CD14-positive monocyte (primary cell): Measurements from ENCODE around the gene STX18. TPM values are rescaled to one million over a fixed set of nuclear protein-coding genes. Genes with fewer than 3 reads are reported as not detected.

Source experiments
- DNase-seq, 3 donors: peaks; one replicate each; pipeline ENCODE4 v3.0.0-alpha.2; 2011 to 2022
- H2AFZ ChIP-seq: 2 replicates; pipeline ENCODE4 v1.6.0; 2012; ENCODE audit warnings: mild to moderate bottlenecking, low read depth, low read length, inconsistent platforms; ENCODE audit not compliant: insufficient read depth, poor library complexity, severe bottlenecking
- H3K27ac ChIP-seq, 2 donors: 1 replicate in 1 of 2; 2 replicates in 1 of 2; pipeline ENCODE4 v1.5.1; 2012 to 2013; ENCODE audit warnings: low read length in 2 of 2, control low read depth in 1 of 2, inconsistent platforms in 1 of 2, low read depth in 1 of 2, mild to moderate bottlenecking in 1 of 2
- H3K27me3 ChIP-seq, 2 donors: one replicate each; pipeline versions ENCODE4 v1.6.0 to v1.6.1; 2011 to 2013; ENCODE audit warnings: low read length in 2 of 2; ENCODE audit not compliant: control insufficient read depth in 2 of 2, insufficient read depth in 2 of 2
- H3K36me3 ChIP-seq, 2 donors: replicated peaks in 1 of 2; 1 replicate in 1 of 2; 2 replicates in 1 of 2; pipeline versions ENCODE4 v1.5.1 to v1.6.1; 2012 to 2013; ENCODE audit warnings: low read length in 2 of 2, control low read depth in 1 of 2, inconsistent platforms in 1 of 2, mild to moderate bottlenecking in 1 of 2; ENCODE audit not compliant: insufficient read depth in 2 of 2, control insufficient read depth in 1 of 2
- H3K4me1 ChIP-seq, 2 donors: 1 replicate in 1 of 2; 2 replicates in 1 of 2; pipeline versions ENCODE4 v1.5.1 to v1.6.1; 2012 to 2013; ENCODE audit warnings: low read length in 2 of 2, control low read depth in 1 of 2, inconsistent platforms in 1 of 2, mild to moderate bottlenecking in 1 of 2, moderate library complexity in 1 of 2; ENCODE audit not compliant: insufficient read depth in 2 of 2, control insufficient read depth in 1 of 2
- H3K4me2 ChIP-seq: replicated peaks from 2 replicates; pipeline ENCODE3; 2012; ENCODE audit warnings: low read length, moderate library complexity, mild to moderate bottlenecking; ENCODE audit not compliant: poor library complexity, severe bottlenecking; ENCODE audit errors: extremely low read depth
- H3K4me3 ChIP-seq, 3 experiments: fragments of 200-600 bp in 1 of 3; sonication (generic) in 1 of 3; replicated peaks in 1 of 3; 1 replicate in 2 of 3; 2 replicates in 1 of 3; pipeline ENCODE4 v1.5.1; 2011 to 2013; ENCODE audit warnings: low read length in 3 of 3, mild to moderate bottlenecking in 3 of 3, control low read depth in 2 of 3, low read depth in 2 of 3, inconsistent platforms in 1 of 3, moderate library complexity in 1 of 3
- H3K79me2 ChIP-seq: 2 replicates; pipeline ENCODE4 v1.6.0; 2012; ENCODE audit warnings: mild to moderate bottlenecking, control low read depth, inconsistent platforms, low read length, moderate library complexity; ENCODE audit not compliant: insufficient read depth
- H3K9ac ChIP-seq: 2 replicates; pipeline ENCODE4 v1.6.0; 2017; ENCODE audit warnings: low read length, mild to moderate bottlenecking; ENCODE audit not compliant: insufficient read depth, poor library complexity, severe bottlenecking
- H3K9me3 ChIP-seq, 2 donors: replicated peaks in 1 of 2; 1 replicate in 1 of 2; 2 replicates in 1 of 2; pipeline versions ENCODE4 v1.5.1 to v1.6.1; 2012 to 2013; ENCODE audit warnings: low read length in 2 of 2, control low read depth in 1 of 2; ENCODE audit not compliant: control insufficient read depth in 1 of 2, insufficient read depth in 1 of 2
- H4K20me1 ChIP-seq: 2 replicates; pipeline ENCODE4 v1.6.0; 2012; ENCODE audit warnings: mild to moderate bottlenecking, low read length, control low read depth, moderate library complexity; ENCODE audit not compliant: insufficient read depth
- H3K27ac Mint-ChIP-seq, 7 donors: one replicate each; pipeline ENCODE4 v1.8.0; 2020; ENCODE audit warnings: mild to moderate bottlenecking in 7 of 7, mixed read lengths in 7 of 7, moderate library complexity in 6 of 7, inconsistent platforms in 2 of 7
- H3K27me3 Mint-ChIP-seq, 3 donors: one replicate each; pipeline ENCODE4 v1.8.0; 2021 to 2022; ENCODE audit warnings: low read depth in 3 of 3, mild to moderate bottlenecking in 3 of 3, mixed read lengths in 3 of 3, moderate library complexity in 3 of 3, inconsistent platforms in 1 of 3
- H3K36me3 Mint-ChIP-seq, 2 donors: one replicate each; pipeline ENCODE4 v1.8.0; 2020; ENCODE audit warnings: mixed read lengths in 2 of 2, inconsistent platforms in 1 of 2, mild to moderate bottlenecking in 1 of 2
- H3K4me1 Mint-ChIP-seq: one replicate; pipeline ENCODE4 v1.8.0; 2020; ENCODE audit warnings: mild to moderate bottlenecking, mixed read lengths
- H3K4me3 Mint-ChIP-seq, 2 donors: one replicate each; pipeline ENCODE4 v1.8.0; 2020; ENCODE audit warnings: mild to moderate bottlenecking in 2 of 2, mixed read lengths in 2 of 2, moderate library complexity in 1 of 2
- H3K9me3 Mint-ChIP-seq, 7 donors: one replicate each; pipeline ENCODE4 v1.8.0; 2020 to 2022; ENCODE audit warnings: mixed read lengths in 7 of 7, mild to moderate bottlenecking in 6 of 7, moderate library complexity in 6 of 7, inconsistent platforms in 2 of 7
- CTCF ChIP-seq: fragments of 200-600 bp; IDR thresholded peaks from one replicate; pipeline ENCODE4 v1.8.0; 2022; ENCODE audit warnings: antibody characterized with exemption, mild to moderate bottlenecking
- WGBS: methylation state at CpG from one replicate; pipeline ENCODE4 v1.1.5; 2013; ENCODE audit warnings: missing lambda C conversion rate; ENCODE audit not compliant: insufficient coverage; 5-methylcytosine and 5-hydroxymethylcytosine counted together
- intact Hi-C, 2 donors: fragments of 100-400 bp; cut with micrococcal nuclease; formaldehyde crosslinking; loops; one replicate each; pipeline versions ENCODE4 v1.15.0 to v1.15.1; 2023
- polyA plus RNA-seq, 3 donors: library from polyadenylated mRNA; depleted of rRNA in 1 of 3; unstranded in 2 of 3; stranded (reverse) in 1 of 3; fragments of 300-500 nt in 2 of 3; fragments of >200 nt in 1 of 3; fragmentation: Illumina TruSeq in 2 of 3; gene quantifications; 1 replicate in 2 of 3; 2 replicates in 1 of 3; pipeline ENCODE4 v1.2.3, GENCODE V29; 2012 to 2021

The STX18 gene
- polyA plus RNA-seq, 3 donors = 19.0 to 24.1 (median 19.6) TPM

GRCh38 chr4:4395849-4396627 lies 145.8 kb downstream of the STX18 start:
- Histone ChIP-seq H3K79me2 (no peaks in the 10 kb centered on the region), H3K27ac (no peak overlapping the region), H3K27me3 (peaks cover 0 to 14% of the 10 kb centered on the region in 2 donors), H2AFZ (no peak overlapping the region), H3K36me3 (no peaks in the 10 kb centered on the region), H3K9me3 (no peaks in the 10 kb centered on the region), H4K20me1 (no peaks in the 10 kb centered on the region), H3K4me2 (no peak overlapping the region), H3K4me3 (no peak overlapping the region), H3K9ac (no peak overlapping the region), H3K4me1 (no peaks in the 10 kb centered on the region)
- peaks cover 28 to 49% (median 35%) of the 10 kb centered on the region in 3 donors for H3K27me3 Mint-ChIP-seq
- no peak overlapping the region for H3K27ac Mint-ChIP-seq
- no peak for DNase-seq
- peaks cover 0 to 14% (median 0%) of the 10 kb centered on the region in 7 donors for H3K9me3 Mint-ChIP-seq
- no peaks in the 10 kb centered on the region for H3K36me3 Mint-ChIP-seq
- H3K4me1 Mint-ChIP-seq = no peaks in the 10 kb centered on the region
- 23% methylated on average over 13 of the region's 26 CpGs for WGBS
- intact Hi-C loops = no loop called here
- no peak for TF ChIP-seq CTCF
- peak overlapping the region in 1 of 2 donors; percentile 60 for H3K4me3 Mint-ChIP-seq

- no peaks in the 10 kb centered on the region for H3K36me3 Mint-ChIP-seq
These were observed 146.5 kb downstream of the STX18 start for GRCh38 chr4:4395371-4395770.

More at GRCh38 chr4:4395371-4395770, 146.5 kb downstream of the STX18 start:
- Mint-ChIP-seq H3K9me3 (peaks cover 0 to 13% (median 0%) of the 10 kb centered on the region in 7 donors), H3K4me1 (no peaks in the 10 kb centered on the region), H3K4me3 (peak overlapping the region in 1 of 2 donors; percentile 31), H3K27me3 (peaks cover 30 to 51% (median 34%) of the 10 kb centered on the region in 3 donors), H3K27ac (no peak overlapping the region)
- no peaks in the 10 kb centered on the region for H3K9me3 ChIP-seq
- H3K9ac ChIP-seq = no peak overlapping the region
- no peaks in the 10 kb centered on the region for H3K79me2 ChIP-seq
- peaks cover 0 to 14% of the 10 kb centered on the region in 2 donors for H3K27me3 ChIP-seq
- no peaks in the 10 kb centered on the region for H3K36me3 ChIP-seq
- TF ChIP-seq CTCF = no peak
- H3K4me2 ChIP-seq = no peak overlapping the region
- no peaks in the 10 kb centered on the region for H4K20me1 ChIP-seq
- intact Hi-C loops = no loop called here
- H2AFZ ChIP-seq = no peak overlapping the region
- H3K27ac ChIP-seq = no peak overlapping the region
- H3K4me3 ChIP-seq = no peak overlapping the region
- no peak for DNase-seq
- 87% methylated on average over 9 of the region's 9 CpGs for WGBS
- H3K4me1 ChIP-seq = no peaks in the 10 kb centered on the region
